ENCODE measurements around the gene USP40. TPM values are rescaled to one million over a fixed set of nuclear protein-coding genes. Genes with fewer than 3 reads are reported as not detected.

Gene USP40
- total and polyA plus RNA-seq, 2 experiments from 2014 or later, result 5.7 to 11.7 TPM

- TF ChIP-seq ZNF462 (CRISPR knock-in tag; IDR thresholded peaks at IDR 0.05) (no peak), STAT1 (IDR thresholded peaks at IDR 0.05; ENCODE audit: unreplicated experiment) (no peak), REST (IDR thresholded peaks at IDR 0.05; ENCODE audit: unreplicated experiment) (no peak), JUNB (IDR thresholded peaks at IDR 0.05; ENCODE audit: unreplicated experiment) (no peak)
Observed at GRCh38 chr2:233460726-233461441, 105.7 kb downstream of the USP40 start (continued).

- Histone ChIP-seq H2AFZ (no peak overlapping the region), H3F3A (replicated peaks; ENCODE audit: low read depth) (no peaks in the 10 kb centered on the region), H3K79me2 (replicated peaks; ENCODE audit: insufficient read depth) (no peaks in the 10 kb centered on the region), H4K20me1 (replicated peaks; ENCODE audit: insufficient read depth) (no peaks in the 10 kb centered on the region), H3K27me3 (ENCODE audit: insufficient read depth) (no peaks in the 10 kb centered on the region), H3K9me2 (ENCODE audit: insufficient read depth) (no peaks in the 10 kb centered on the region), H3K4me2 (no peak overlapping the region), H3K36me3 (ENCODE audit: insufficient read depth) (0 out of 2 replicates have a peak, but pooled peaks cover 5% of the 10 kb centered on the region), H3K4me3 (no peak overlapping the region), H3K4me1 (ENCODE audit: insufficient read depth) (no peaks in the 10 kb centered on the region), H3K27ac (ENCODE audit: low read depth) (no peak overlapping the region)
- Mint-ChIP-seq H3K27me3 (ENCODE audit: insufficient read depth, low read depth, poor library complexity) (peaks cover 14% of the 10 kb centered on the region), H3K36me3 (ENCODE audit: low read depth) (peaks cover 36% of the 10 kb centered on the region), H3K27ac (no peak overlapping the region), H3K9me3 (peaks cover 2% of the 10 kb centered on the region; the same call in 1 of the 3 replicates), H3K4me3 (no peak overlapping the region), H3K4me1 (no peaks in the 10 kb centered on the region; the same call in 2 of the 3 replicates)
- no peak for DNase-seq (ENCODE audit: low spot score)
- ATAC-seq, result no peak
- TF ChIP-seq ZNF462 (CRISPR knock-in tag; IDR thresholded peaks at IDR 0.05), result no peak
- no peak for TF ChIP-seq NANOG (IDR thresholded peaks at IDR 0.05; ENCODE audit: borderline replicate concordance)
Observed at GRCh38 chr2:233459426-233459825, 107.2 kb downstream of the USP40 start.

All from GM23338 (cell line).